22Rv1 (cell line): ENCODE measurements around the gene YPEL1.

Source experiments
- CTCF ChIP-seq: fragments of 450-650 bp; IDR thresholded peaks from 2 replicates; pipeline ENCODE4 v1.5.1; 2017; ENCODE audit warnings: mild to moderate bottlenecking
- ZFX ChIP-seq: fragments of 450-650 bp; IDR thresholded peaks from 2 replicates; pipeline ENCODE4 v1.6.1; 2017; ENCODE audit warnings: antibody characterized with exemption, borderline replicate concordance

- TF ChIP-seq CTCF = no peak
- no peak for TF ChIP-seq ZFX
Measured at GRCh38 chr22:21719024-21719423, 16.6 kb downstream of the YPEL1 start.
